Amygdala (tissue), 56 donors: Measurements from ENCODE around the gene PILRA.
"Not testable (repeated sequence)": the region's sequence is repeated elsewhere in the genome, so short reads cannot be mapped to it uniquely, and the experiment has no call there.

ENCODE experiments used
- DNase-seq, 56 donors: peaks; one replicate each; lab custom pipeline; 2025; lab: John Stamatoyannopoulos, UW

PILRA gene

GRCh38 chr7:100446040-100446439, 72.8 kb downstream of the PILRA start:
- DNase-seq: no peak

- DNase-seq: not testable (repeated sequence)
Observed at GRCh38 chr7:100447363-100447762, 74.1 kb downstream of the PILRA start.

- no peak for DNase-seq
Observed at GRCh38 chr7:100449190-100449795, 76.0 kb downstream of the PILRA start.
